ENCODE measurements around the gene KIAA1549.

DNA sequence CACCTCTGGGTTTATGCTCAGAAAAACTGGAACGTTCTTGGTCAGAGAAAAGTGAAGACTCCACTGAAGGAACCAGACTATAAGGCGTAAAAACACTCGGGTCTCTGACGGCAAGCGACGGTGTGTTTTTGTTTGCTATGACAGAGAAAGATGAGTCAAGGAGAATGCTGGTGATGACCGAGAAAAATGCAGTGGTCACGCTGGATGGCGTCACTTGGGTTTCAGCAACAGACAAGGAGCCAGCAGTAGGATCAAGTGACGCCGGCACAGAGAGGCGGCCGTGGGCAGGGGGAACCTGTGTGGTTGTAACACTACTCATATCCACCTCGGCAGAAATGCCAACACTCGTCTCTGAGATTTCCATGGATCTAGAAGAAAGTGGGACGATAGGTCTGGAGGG lies 63.4 kb downstream of the KIAA1549 start:
- TF ChIP-seq ZNF138 (CRISPR knock-in tag; conservative IDR thresholded peaks at IDR 0.05): no peak
- no peak for TF ChIP-seq ZBTB21 (CRISPR knock-in tag; IDR thresholded peaks at IDR 0.05; ENCODE audit: borderline replicate concordance)
- no peak for TF ChIP-seq E2F4 (CRISPR knock-in tag; IDR thresholded peaks at IDR 0.05; ENCODE audit: borderline replicate concordance, low read depth)
- TF ChIP-seq, protein P1, sequence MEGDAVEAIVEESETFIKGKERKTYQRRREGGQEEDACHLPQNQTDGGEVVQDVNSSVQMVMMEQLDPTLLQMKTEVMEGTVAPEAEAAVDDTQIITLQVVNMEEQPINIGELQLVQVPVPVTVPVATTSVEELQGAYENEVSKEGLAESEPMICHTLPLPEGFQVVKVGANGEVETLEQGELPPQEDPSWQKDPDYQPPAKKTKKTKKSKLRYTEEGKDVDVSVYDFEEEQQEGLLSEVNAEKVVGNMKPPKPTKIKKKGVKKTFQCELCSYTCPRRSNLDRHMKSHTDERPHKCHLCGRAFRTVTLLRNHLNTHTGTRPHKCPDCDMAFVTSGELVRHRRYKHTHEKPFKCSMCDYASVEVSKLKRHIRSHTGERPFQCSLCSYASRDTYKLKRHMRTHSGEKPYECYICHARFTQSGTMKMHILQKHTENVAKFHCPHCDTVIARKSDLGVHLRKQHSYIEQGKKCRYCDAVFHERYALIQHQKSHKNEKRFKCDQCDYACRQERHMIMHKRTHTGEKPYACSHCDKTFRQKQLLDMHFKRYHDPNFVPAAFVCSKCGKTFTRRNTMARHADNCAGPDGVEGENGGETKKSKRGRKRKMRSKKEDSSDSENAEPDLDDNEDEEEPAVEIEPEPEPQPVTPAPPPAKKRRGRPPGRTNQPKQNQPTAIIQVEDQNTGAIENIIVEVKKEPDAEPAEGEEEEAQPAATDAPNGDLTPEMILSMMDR (IDR thresholded peaks at IDR 0.05): no peak
- TF ChIP-seq CBFB (CRISPR knock-in tag; IDR thresholded peaks at IDR 0.05; ENCODE audit: low read depth): no peak
- TF ChIP-seq, protein P2, sequence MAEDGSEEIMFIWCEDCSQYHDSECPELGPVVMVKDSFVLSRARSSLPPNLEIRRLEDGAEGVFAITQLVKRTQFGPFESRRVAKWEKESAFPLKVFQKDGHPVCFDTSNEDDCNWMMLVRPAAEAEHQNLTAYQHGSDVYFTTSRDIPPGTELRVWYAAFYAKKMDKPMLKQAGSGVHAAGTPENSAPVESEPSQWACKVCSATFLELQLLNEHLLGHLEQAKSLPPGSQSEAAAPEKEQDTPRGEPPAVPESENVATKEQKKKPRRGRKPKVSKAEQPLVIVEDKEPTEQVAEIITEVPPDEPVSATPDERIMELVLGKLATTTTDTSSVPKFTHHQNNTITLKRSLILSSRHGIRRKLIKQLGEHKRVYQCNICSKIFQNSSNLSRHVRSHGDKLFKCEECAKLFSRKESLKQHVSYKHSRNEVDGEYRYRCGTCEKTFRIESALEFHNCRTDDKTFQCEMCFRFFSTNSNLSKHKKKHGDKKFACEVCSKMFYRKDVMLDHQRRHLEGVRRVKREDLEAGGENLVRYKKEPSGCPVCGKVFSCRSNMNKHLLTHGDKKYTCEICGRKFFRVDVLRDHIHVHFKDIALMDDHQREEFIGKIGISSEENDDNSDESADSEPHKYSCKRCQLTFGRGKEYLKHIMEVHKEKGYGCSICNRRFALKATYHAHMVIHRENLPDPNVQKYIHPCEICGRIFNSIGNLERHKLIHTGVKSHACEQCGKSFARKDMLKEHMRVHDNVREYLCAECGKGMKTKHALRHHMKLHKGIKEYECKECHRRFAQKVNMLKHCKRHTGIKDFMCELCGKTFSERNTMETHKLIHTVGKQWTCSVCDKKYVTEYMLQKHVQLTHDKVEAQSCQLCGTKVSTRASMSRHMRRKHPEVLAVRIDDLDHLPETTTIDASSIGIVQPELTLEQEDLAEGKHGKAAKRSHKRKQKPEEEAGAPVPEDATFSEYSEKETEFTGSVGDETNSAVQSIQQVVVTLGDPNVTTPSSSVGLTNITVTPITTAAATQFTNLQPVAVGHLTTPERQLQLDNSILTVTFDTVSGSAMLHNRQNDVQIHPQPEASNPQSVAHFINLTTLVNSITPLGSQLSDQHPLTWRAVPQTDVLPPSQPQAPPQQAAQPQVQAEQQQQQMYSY (CRISPR knock-in tag; IDR thresholded peaks at IDR 0.05): no peak
- TF ChIP-seq FOXP1 (CRISPR knock-in tag; IDR thresholded peaks at IDR 0.05; ENCODE audit: borderline replicate concordance): no peak
- TF ChIP-seq OVOL2 (CRISPR knock-in tag; IDR thresholded peaks at IDR 0.05; ENCODE audit: borderline replicate concordance): no peak

Data from WTC11 (cell line).